ENCODE measurements around the gene RAVER2.
A peak's percentile ranks its signal among the peaks of the same experiment; 100 is the strongest.
"Not testable (repeated sequence)": the region's sequence is repeated elsewhere in the genome, so short reads cannot be mapped to it uniquely, and the experiment has no call there.

RAVER2 gene, protein sequence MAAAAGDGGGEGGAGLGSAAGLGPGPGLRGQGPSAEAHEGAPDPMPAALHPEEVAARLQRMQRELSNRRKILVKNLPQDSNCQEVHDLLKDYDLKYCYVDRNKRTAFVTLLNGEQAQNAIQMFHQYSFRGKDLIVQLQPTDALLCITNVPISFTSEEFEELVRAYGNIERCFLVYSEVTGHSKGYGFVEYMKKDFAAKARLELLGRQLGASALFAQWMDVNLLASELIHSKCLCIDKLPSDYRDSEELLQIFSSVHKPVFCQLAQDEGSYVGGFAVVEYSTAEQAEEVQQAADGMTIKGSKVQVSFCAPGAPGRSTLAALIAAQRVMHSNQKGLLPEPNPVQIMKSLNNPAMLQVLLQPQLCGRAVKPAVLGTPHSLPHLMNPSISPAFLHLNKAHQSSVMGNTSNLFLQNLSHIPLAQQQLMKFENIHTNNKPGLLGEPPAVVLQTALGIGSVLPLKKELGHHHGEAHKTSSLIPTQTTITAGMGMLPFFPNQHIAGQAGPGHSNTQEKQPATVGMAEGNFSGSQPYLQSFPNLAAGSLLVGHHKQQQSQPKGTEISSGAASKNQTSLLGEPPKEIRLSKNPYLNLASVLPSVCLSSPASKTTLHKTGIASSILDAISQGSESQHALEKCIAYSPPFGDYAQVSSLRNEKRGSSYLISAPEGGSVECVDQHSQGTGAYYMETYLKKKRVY

DNA sequence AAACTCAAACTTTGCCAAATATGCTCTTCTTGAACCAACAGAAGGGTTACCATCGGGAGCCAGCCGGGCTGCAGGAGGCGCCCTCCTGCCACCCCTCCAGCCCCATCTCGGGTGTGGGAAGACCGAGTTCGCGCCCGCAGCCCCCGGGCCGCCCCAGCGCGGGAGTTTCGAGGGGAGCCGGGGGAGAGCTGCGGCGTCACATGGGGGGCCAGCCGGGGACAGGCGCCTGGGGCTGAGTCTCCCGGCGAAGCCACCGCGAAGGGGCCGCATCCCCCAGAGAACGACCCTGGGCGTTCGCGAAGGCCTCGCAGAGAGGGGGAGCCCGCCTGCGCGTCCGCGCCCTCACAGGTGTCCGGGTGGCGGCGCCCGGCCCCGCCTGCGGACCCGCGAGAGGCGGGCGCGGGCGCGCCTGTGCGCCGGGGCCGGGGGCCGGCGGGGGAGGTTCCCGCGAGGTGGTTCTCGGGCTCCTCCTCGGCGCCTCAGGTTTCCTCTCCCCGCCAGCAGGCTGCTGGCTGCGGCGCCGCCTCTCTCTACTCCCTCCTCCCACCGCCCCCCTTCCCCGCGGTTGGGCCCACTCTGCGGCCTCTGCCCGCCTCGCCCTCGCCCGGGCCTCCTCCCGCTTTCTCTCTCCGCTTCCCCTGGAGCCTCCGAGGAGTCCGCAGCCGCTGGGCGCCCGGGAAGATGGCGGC is at the start of gene RAVER2:
Gene RAVER2 (plus strand): TSS at position 584 of the 689 bp plus-strand sequence. CDS start 98 bp downstream, at position 682.
- in situ Hi-C loops (cut with HindIII; ENCODE audit: low pct_unique_long_range_greater_than_20kb, low sequenced_read_pairs): no loop called here
- peak; percentile 54 to 85 for DNase-seq (ENCODE audit: low read depth in 1 of 2, low spot score in 1 of 2)
- TF ChIP-seq JUND (IDR thresholded peaks at IDR 0.05; ENCODE audit: low read depth): no peak

DNA sequence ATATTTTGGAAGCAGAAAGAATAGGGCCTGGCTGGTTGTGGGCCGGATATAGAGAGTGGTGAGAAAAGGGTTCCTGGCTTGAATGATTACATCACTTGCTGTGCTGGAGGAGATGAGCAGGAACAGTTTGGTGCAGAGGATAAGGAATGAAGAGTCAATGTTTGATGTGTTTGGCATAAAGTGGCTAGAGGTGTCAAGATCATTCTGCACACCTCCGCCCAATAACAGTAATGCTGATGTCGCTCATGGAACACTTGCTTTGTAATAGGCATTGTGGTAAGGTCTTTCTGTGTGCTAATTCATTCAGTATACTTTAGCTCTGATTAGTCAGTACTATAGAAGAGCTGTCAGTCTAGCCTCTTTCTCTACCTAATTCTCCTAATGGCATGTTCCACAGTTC is 48.0 kb upstream of the RAVER2 start:
- DNase-seq (ENCODE audit: low read depth in 1 of 2, low spot score in 1 of 2): no peak
- in situ Hi-C loops (cut with HindIII; ENCODE audit: low pct_unique_long_range_greater_than_20kb, low sequenced_read_pairs): no loop called here
- no peak for TF ChIP-seq JUND (IDR thresholded peaks at IDR 0.05; ENCODE audit: low read depth)

DNA sequence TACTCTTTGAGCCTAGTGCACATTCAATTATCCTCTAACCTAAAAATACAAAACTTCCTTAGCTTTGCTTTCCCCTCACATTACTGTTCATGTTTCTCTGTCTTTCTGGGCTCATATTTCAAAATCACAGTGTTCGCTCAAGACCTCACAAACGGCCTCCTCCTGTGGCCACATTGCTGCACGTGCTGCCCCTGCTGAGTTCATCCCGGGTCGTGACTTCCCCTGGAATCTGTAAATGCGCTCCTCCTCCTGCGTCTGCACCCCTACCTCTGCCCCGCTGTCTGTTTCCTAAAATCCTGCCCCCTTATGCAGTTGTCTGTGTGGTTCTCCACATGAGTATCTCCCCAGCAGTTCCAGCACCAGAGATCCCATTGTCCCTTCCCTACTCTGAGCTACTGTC is 45.5 kb upstream of the RAVER2 start:
- no peak for TF ChIP-seq JUND (IDR thresholded peaks at IDR 0.05; ENCODE audit: low read depth)
- in situ Hi-C loops (cut with HindIII; ENCODE audit: low pct_unique_long_range_greater_than_20kb, low sequenced_read_pairs): no loop called here
- DNase-seq (ENCODE audit: low read depth in 1 of 2, low spot score in 1 of 2): no peak

DNA sequence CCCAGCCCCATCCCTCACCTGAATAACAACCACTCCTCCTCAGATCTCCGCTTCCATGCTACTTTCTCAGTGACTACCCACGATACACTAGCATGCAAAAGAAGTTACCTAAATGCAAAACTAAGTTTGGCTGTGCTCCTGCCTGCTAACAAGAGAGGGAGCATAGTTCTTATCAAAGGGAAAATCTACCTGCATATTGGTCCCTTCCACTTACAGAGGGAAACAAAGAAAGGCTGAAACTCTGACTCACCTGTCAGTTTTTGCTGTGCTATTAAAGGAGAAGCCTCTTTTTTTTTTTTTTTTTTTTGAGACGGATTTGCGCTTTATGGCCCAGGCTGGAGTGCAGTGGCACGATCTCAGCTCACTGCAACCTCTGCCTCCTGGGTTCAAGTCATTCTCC is 43.8 kb upstream of the RAVER2 start:
- TF ChIP-seq JUND (IDR thresholded peaks at IDR 0.05; ENCODE audit: low read depth): no peak
- DNase-seq (ENCODE audit: low read depth in 1 of 2, low spot score in 1 of 2): peak in 1 of 2 experiments; percentile 3
- in situ Hi-C loops (cut with HindIII; ENCODE audit: low pct_unique_long_range_greater_than_20kb, low sequenced_read_pairs): no loop called here

DNA sequence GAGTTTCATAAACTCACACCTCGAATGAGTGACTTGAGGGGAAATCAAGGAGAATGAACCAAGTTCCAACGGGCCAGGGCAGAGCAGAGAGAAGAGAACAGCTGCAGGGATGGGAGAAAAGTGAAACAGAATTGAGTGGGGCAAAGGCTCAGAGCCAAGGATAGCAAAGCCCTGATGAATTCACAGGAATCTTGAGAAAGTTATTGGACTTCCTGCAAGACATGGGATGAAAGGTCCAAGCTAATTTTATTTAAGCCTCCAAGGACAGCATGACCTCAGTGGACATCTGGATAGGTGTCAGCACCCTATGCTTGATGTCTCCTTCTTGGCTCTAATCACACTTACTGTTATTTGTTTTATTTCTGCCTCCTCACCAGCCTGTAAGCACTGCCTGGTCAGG is 43.0 kb upstream of the RAVER2 start:
- no peak for DNase-seq (ENCODE audit: low read depth in 1 of 2, low spot score in 1 of 2)
- in situ Hi-C loops (cut with HindIII; ENCODE audit: low pct_unique_long_range_greater_than_20kb, low sequenced_read_pairs): no loop called here
- no peak for TF ChIP-seq JUND (IDR thresholded peaks at IDR 0.05; ENCODE audit: low read depth)

DNA sequence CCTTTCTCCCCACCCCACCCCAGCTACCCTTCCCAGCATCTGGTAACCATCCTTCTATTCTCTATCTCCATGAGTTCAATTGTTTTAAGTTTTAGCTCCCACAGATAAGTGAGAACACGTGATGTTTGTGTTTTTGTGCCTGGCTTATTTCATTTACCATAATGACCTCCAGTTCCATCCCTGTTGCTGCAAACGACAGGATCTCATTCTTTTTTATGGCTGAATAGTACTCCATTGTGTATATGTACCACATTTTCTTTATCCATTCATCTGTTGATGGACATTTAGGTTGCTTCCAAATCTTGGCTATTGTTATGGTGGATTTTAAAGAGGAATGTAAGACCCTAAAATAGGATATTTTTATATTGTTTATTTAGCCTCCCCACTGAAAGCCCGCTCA is 42.2 kb upstream of the RAVER2 start:
- in situ Hi-C loops (cut with HindIII; ENCODE audit: low pct_unique_long_range_greater_than_20kb, low sequenced_read_pairs): not testable (repeated sequence)

DNA sequence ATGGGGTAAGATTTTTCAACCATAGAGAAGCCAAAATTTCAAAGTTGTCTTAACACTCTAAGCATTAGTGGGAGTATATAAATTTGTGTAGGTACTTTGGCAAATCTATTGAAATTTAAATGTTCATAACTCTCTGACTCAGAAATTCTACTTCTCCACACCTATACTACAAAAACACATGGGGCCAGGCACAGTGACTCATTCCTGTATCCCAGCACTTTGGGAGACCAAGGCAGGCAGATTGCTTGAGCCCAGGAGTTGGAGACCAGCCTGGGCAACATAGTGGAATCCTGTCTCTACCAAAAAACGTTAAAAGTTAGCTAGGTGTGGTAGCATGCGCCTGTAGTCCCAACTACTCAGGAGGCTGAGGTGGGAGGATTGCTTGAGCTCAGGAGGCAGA is 41.3 kb upstream of the RAVER2 start:
- in situ Hi-C loops (cut with HindIII; ENCODE audit: low pct_unique_long_range_greater_than_20kb, low sequenced_read_pairs): no loop called here
- no peak for TF ChIP-seq JUND (IDR thresholded peaks at IDR 0.05; ENCODE audit: low read depth)
- no peak for DNase-seq (ENCODE audit: low read depth in 1 of 2, low spot score in 1 of 2)

More for the DNA sequence above, 42.2 kb upstream of the RAVER2 start:
- DNase-seq (ENCODE audit: low read depth in 1 of 2, low spot score in 1 of 2): not testable (repeated sequence)

DNA sequence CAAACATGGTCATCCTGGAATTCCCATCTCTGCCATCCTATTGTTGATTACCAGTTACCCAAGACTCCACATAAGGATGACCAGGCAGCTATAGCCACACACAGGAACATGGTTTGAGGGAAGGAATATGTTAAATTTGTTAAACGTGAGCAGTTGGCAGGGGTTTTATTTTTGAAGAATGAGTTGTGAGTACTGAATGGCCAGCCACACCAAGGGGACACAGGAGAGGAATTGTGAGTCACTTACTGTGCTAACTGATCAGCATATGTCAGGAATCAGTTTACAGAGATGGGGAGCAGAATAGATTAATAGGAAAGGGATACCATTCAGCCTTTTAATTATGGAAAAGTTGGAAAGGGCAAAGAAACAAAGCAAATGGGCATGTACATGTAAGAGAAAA is 39.3 kb upstream of the RAVER2 start:
- TF ChIP-seq JUND (IDR thresholded peaks at IDR 0.05; ENCODE audit: low read depth): no peak
- DNase-seq (ENCODE audit: low read depth in 1 of 2, low spot score in 1 of 2): no peak
- in situ Hi-C loops (cut with HindIII; ENCODE audit: low pct_unique_long_range_greater_than_20kb, low sequenced_read_pairs): no loop called here

DNA sequence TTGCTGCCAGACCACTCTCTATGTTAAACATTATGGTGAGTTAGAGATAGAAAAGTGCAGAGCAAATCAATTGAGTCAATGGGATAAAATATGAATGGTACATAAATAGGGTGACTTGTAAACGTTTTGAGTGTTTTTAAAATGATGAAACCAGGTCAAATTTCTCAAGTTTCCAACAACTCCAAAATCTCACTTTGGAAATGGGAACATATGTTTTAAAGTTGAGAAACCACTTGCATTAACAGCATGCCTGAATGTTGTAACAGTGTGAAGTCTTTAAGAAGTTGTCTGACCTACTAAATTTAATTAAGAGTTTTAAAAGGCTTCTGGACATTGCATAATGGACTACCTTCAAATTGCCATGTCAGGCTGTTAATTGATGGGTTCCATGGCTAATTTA is 33.6 kb upstream of the RAVER2 start:
- no peak for TF ChIP-seq JUND (IDR thresholded peaks at IDR 0.05; ENCODE audit: low read depth)
- DNase-seq (ENCODE audit: low read depth in 1 of 2, low spot score in 1 of 2): no peak
- in situ Hi-C loops (cut with HindIII; ENCODE audit: low pct_unique_long_range_greater_than_20kb, low sequenced_read_pairs): no loop called here

DNA sequence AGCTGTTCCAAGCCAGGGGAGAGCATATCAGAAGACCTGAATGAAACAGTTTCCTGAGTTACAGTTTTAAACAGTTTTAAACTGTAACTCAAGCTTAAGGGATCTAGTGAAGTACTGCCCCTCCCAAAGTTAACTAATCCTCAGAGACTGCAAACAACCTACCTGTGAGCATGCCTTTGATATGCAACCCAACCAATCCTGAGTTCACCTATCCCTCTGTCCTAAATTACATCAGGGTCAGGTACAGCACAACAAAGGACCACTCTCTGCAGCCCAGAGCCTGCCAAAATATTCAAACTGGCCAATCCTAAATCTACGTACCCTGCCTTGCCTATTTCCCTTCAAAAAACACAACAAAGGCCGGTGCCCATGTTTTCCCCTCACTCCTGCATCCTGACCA is 32.8 kb upstream of the RAVER2 start:
- DNase-seq (ENCODE audit: low read depth in 1 of 2, low spot score in 1 of 2): no peak
- in situ Hi-C loops (cut with HindIII; ENCODE audit: low pct_unique_long_range_greater_than_20kb, low sequenced_read_pairs): no loop called here
- TF ChIP-seq JUND (IDR thresholded peaks at IDR 0.05; ENCODE audit: low read depth): no peak

DNA sequence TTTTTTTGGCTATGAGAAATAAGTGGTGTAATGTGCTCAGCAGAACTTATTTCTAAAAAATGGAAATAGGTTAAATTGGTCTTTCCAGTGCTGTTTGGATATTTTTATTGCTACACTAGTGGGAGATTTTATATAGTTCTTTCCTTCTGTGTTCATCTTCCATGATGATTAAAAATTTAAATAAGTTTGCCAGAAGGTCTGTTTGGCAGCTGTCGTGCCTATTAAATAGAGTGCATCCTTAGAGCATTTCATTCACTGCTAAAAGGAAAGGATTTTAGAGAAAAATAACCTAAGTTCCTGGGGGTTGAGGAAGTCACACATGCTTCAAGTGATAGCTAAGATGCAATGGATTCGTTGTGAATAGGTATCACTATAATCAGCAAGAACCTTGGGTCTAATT is 29.7 kb upstream of the RAVER2 start:
- in situ Hi-C loops (cut with HindIII; ENCODE audit: low pct_unique_long_range_greater_than_20kb, low sequenced_read_pairs): no loop called here
- no peak for TF ChIP-seq JUND (IDR thresholded peaks at IDR 0.05; ENCODE audit: low read depth)
- DNase-seq (ENCODE audit: low read depth in 1 of 2, low spot score in 1 of 2): no peak

DNA sequence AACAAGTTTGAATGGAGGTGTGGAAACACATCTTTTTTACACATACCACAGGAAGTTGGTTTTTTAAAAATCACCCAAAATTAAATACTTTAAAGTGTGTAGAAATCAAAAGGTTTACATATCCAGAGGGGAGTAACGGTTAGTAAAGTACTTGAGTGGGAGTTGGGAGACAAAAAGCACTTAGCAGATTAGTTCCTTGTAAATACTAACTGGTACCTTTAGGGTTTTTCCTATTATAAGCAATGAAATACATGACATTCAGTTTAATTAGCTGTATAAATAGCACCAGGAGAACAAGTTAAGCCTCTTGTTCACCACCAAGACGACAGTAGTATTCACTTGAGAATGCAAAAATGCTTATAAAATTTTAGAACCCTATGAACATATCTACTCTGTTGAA is 23.7 kb upstream of the RAVER2 start:
- in situ Hi-C loops (cut with HindIII; ENCODE audit: low pct_unique_long_range_greater_than_20kb, low sequenced_read_pairs): no loop called here
- TF ChIP-seq JUND (IDR thresholded peaks at IDR 0.05; ENCODE audit: low read depth): no peak
- DNase-seq (ENCODE audit: low read depth in 1 of 2, low spot score in 1 of 2): no peak

DNA sequence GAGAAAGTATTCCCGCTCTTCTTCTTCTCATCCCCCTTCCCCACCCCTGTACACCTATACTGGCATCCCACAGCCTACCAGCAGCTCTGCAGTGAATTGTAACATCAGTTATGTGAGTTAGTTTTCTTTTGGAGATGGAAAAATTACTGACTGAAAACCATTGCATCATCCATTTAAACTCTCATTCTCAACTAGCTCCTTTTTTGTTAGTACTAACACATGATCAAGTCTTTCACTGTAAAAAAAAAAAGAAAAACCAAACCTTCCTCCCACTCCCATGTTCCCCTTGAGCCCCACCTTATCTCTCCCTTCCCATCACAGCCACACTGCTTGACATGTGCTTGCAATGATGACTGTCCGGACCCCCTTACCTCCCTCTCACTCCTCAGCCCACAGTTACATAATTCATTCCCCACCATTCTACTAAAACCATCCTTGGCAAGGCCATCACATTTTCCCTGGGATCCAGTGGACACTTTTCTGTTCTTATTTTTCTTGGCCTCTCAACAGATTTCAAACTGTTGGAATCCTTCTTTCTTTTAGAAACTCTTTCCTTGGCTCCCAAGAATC is 23.2 kb upstream of the RAVER2 start:
- DNase-seq (ENCODE audit: low read depth in 1 of 2, low spot score in 1 of 2): no peak
- in situ Hi-C loops (cut with HindIII; ENCODE audit: low pct_unique_long_range_greater_than_20kb, low sequenced_read_pairs): no loop called here
- TF ChIP-seq JUND (IDR thresholded peaks at IDR 0.05; ENCODE audit: low read depth): no peak

Data from T47D (cell line).